Stimulated activated CD8-positive, alpha-beta memory T cell treated with anti-CD3 and anti-CD28 coated beads, Interleukin-4, amount 100 ng/mL, for 48 hours (primary cell): ENCODE measurements around the gene SATB1.
"Not testable (repeated sequence)": the region's sequence is repeated elsewhere in the genome, so short reads cannot be mapped to it uniquely, and the experiment has no call there.

ENCODE experiments used
- DNase-seq: peaks from one replicate; pipeline ENCODE4 v3.0.0-alpha.2; 2020

Gene SATB1

GRCh38 chr3:18424729-18425640 lies at the start of gene SATB1:
TSS of gene SATB1 (minus strand) at chr3:18425339. CDS start at chr3:18420967, 4,372 bp downstream.
- DNase-seq = peak; percentile 75

- no peak for DNase-seq
Measured at GRCh38 chr3:18474202-18474601, 49.1 kb upstream of the SATB1 start.

GRCh38 chr3:18469775-18470174 lies 44.6 kb upstream of the SATB1 start:
- DNase-seq = no peak

GRCh38 chr3:18466136-18466535 lies 41.0 kb upstream of the SATB1 start:
- no peak for DNase-seq

GRCh38 chr3:18454766-18455165 lies 29.6 kb upstream of the SATB1 start:
- no peak for DNase-seq

GRCh38 chr3:18449618-18450017 lies 24.5 kb upstream of the SATB1 start:
- DNase-seq = not testable (repeated sequence)

- DNase-seq = no peak
Measured at GRCh38 chr3:18447720-18448119, 22.6 kb upstream of the SATB1 start.

GRCh38 chr3:18446149-18446825 lies 21.1 kb upstream of the SATB1 start:
- no peak for DNase-seq

GRCh38 chr3:18445401-18446148 lies 20.4 kb upstream of the SATB1 start:
- DNase-seq = peak; percentile 82

GRCh38 chr3:18444595-18445400 lies 19.7 kb upstream of the SATB1 start:
- peak; percentile 80 for DNase-seq

GRCh38 chr3:18443665-18444594 lies 18.8 kb upstream of the SATB1 start:
- peak; percentile 65 for DNase-seq

- peak; percentile 55 for DNase-seq
Measured at GRCh38 chr3:18442756-18443664, 17.9 kb upstream of the SATB1 start.

- DNase-seq = no peak
Measured at GRCh38 chr3:18441551-18441950, 16.4 kb upstream of the SATB1 start.

GRCh38 chr3:18440066-18440722 lies 15.1 kb upstream of the SATB1 start:
- DNase-seq = no peak

- no peak for DNase-seq
Measured at GRCh38 chr3:18439281-18439680, 14.1 kb upstream of the SATB1 start.

- peak; percentile 75 for DNase-seq
Measured at GRCh38 chr3:18438586-18438985, 13.4 kb upstream of the SATB1 start.

- no peak for DNase-seq
Measured at GRCh38 chr3:18436213-18436612, 11.1 kb upstream of the SATB1 start.

GRCh38 chr3:18434711-18435110 lies 9.6 kb upstream of the SATB1 start:
- DNase-seq = no peak

GRCh38 chr3:18432752-18433151 lies 7.6 kb upstream of the SATB1 start:
- DNase-seq = no peak

GRCh38 chr3:18431266-18431665 lies 6.1 kb upstream of the SATB1 start:
- no peak for DNase-seq
